Stimulated activated CD4-positive, alpha-beta T cell treated with anti-CD3 and anti-CD28 coated beads, TNF-alpha, amount 100 ng/mL, for 24 hours (primary cell): Measurements from ENCODE around the gene BICDL1.
A peak's percentile ranks its signal among the peaks of the same experiment; 100 is the strongest.
"Not testable (repeated sequence)": the region's sequence is repeated elsewhere in the genome, so short reads cannot be mapped to it uniquely, and the experiment has no call there.

Experiments
- DNase-seq, 3 experiments: peaks; one replicate each; pipeline ENCODE4 v3.0.0-alpha.2; 2020; ENCODE audit warnings: low read depth in 3 of 3

The BICDL1 gene

GRCh38 chr12:119988472-119989360, at the start of gene BICDL1:
TSS of gene BICDL1 (plus strand) at chr12:119989236. CDS start at chr12:119989869, 633 bp downstream.
- peak; percentile 95 to 99 (median 95) for DNase-seq

GRCh38 chr12:119940897-119941296, 48.1 kb upstream of the BICDL1 start:
- no peak for DNase-seq

- DNase-seq: no peak
Observed at GRCh38 chr12:119942386-119942785, 46.6 kb upstream of the BICDL1 start.

- DNase-seq: no peak
Observed at GRCh38 chr12:119946213-119946612, 42.8 kb upstream of the BICDL1 start.

GRCh38 chr12:119949145-119949544, 39.9 kb upstream of the BICDL1 start:
- DNase-seq: no peak

- DNase-seq: no peak
Observed at GRCh38 chr12:119949594-119949993, 39.4 kb upstream of the BICDL1 start.

GRCh38 chr12:119956047-119956446, 33.0 kb upstream of the BICDL1 start:
- no peak for DNase-seq

GRCh38 chr12:119957135-119957534, 31.9 kb upstream of the BICDL1 start:
- DNase-seq: no peak

- DNase-seq: no peak
Observed at GRCh38 chr12:119959435-119959834, 29.6 kb upstream of the BICDL1 start.

GRCh38 chr12:119964123-119964522, 24.9 kb upstream of the BICDL1 start:
- no peak for DNase-seq

GRCh38 chr12:119964929-119965328, 24.1 kb upstream of the BICDL1 start:
- DNase-seq: no peak

GRCh38 chr12:119980242-119980641, 8.8 kb upstream of the BICDL1 start:
- no peak for DNase-seq

GRCh38 chr12:119980702-119981101, 8.3 kb upstream of the BICDL1 start:
- not testable (repeated sequence) for DNase-seq

GRCh38 chr12:119989361-119989730, 310 bp downstream of the BICDL1 start:
- DNase-seq: peak in 1 of 3 experiments; percentile 25

- DNase-seq: peak; percentile 40 to 73 (median 49)
Observed at GRCh38 chr12:119989731-119990381, 820 bp downstream of the BICDL1 start.

GRCh38 chr12:119990382-119990874, 1.4 kb downstream of the BICDL1 start:
- DNase-seq: no peak

- DNase-seq: no peak
Observed at GRCh38 chr12:119992129-119992705, 3.2 kb downstream of the BICDL1 start.

GRCh38 chr12:119994892-119995658, 6.0 kb downstream of the BICDL1 start:
- no peak for DNase-seq

GRCh38 chr12:119996417-119996816, 7.4 kb downstream of the BICDL1 start:
- no peak for DNase-seq

- DNase-seq: no peak
Observed at GRCh38 chr12:119998471-119999245, 9.6 kb downstream of the BICDL1 start.

- DNase-seq: no peak
Observed at GRCh38 chr12:120000556-120000955, 11.5 kb downstream of the BICDL1 start.
